Thyroid gland (tissue), 4 donors: ENCODE data around the gene COL26A1.

Experiments
- POLR2A ChIP-seq, 2 donors: fragments of 450-650 bp; IDR thresholded peaks; one replicate each; pipeline ENCODE4 v1.6.1; 2017; ENCODE audit warnings: antibody characterized with exemption in 2 of 2, mild to moderate bottlenecking in 2 of 2, moderate library complexity in 1 of 2
- TF ChIP-seq, protein P1 (sequence below), 6 experiments: fragments of 200-600 bp in 3 of 6; fragments of 450-650 bp in 3 of 6; sonication (generic) in 3 of 6; IDR thresholded peaks; one replicate each; pipeline ENCODE4 v1.5.1; 2016 to 2019; ENCODE audit warnings: antibody characterized with exemption in 6 of 6, mild to moderate bottlenecking in 2 of 6, inconsistent platforms in 1 of 6, moderate library complexity in 1 of 6

DNA sequence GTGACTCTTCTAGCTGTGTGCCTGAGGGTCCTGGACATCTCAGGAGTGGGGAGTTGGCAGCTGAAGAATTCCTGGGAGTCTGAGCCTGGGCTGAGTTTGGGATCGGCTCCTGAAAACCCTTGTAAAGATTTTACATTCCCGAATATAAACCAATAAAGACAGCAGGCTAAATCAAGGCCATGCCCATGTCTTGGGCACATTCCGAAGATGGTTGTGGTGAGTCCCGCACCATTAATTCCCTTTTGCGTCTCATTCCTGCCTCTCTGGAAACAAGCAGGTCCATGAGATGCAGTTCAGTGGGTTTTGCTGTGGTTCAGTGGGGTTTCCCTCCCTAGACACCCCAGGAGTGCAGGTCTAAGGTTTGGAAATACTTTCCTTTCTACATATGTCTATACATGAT is 90.9 kb downstream of the COL26A1 start:
- TF ChIP-seq, protein P1, sequence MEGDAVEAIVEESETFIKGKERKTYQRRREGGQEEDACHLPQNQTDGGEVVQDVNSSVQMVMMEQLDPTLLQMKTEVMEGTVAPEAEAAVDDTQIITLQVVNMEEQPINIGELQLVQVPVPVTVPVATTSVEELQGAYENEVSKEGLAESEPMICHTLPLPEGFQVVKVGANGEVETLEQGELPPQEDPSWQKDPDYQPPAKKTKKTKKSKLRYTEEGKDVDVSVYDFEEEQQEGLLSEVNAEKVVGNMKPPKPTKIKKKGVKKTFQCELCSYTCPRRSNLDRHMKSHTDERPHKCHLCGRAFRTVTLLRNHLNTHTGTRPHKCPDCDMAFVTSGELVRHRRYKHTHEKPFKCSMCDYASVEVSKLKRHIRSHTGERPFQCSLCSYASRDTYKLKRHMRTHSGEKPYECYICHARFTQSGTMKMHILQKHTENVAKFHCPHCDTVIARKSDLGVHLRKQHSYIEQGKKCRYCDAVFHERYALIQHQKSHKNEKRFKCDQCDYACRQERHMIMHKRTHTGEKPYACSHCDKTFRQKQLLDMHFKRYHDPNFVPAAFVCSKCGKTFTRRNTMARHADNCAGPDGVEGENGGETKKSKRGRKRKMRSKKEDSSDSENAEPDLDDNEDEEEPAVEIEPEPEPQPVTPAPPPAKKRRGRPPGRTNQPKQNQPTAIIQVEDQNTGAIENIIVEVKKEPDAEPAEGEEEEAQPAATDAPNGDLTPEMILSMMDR (IDR thresholded peaks at IDR 0.05) = no peak
- TF ChIP-seq POLR2A (IDR thresholded peaks at IDR 0.05) = no peak
